ENCODE results near the gene KCNE4.

KCNE4 gene

GRCh38 chr2:223042284-223042683 is 9.7 kb upstream of the KCNE4 start:
- H3K4me3 ChIP-seq (ENCODE audit: low read depth in 1 of 2, low read length in 2 of 2), result no peak overlapping the region

GRCh38 chr2:223042704-223043118 is 9.3 kb upstream of the KCNE4 start:
- Histone ChIP-seq H3K27ac (ENCODE audit: low read length) (no peak overlapping the region), H3K36me3 (ENCODE audit: control insufficient read depth in 1 of 2, insufficient read depth in 2 of 2, low read length in 2 of 2) (no peaks in the 10 kb centered on the region), H3K4me3 (ENCODE audit: low read depth in 1 of 2, low read length in 2 of 2) (no peak overlapping the region), H3K9me3 (ENCODE audit: control insufficient read depth in 1 of 2, low read length in 2 of 2) (no peaks in the 10 kb centered on the region), H3K4me1 (ENCODE audit: control insufficient read depth in 1 of 2, insufficient read depth in 2 of 2, low read length in 2 of 2) (peaks cover 0 to 4% of the 10 kb centered on the region in 2 donors), H3K27me3 (ENCODE audit: low read depth, low read length) (no peaks in the 10 kb centered on the region)

More at GRCh38 chr2:223042284-223042683, 9.7 kb upstream of the KCNE4 start:
- Histone ChIP-seq H3K27ac (ENCODE audit: low read length) (no peak overlapping the region), H3K4me1 (ENCODE audit: control insufficient read depth in 1 of 2, insufficient read depth in 2 of 2, low read length in 2 of 2) (peaks cover 0 to 4% of the 10 kb centered on the region in 2 donors), H3K36me3 (ENCODE audit: control insufficient read depth in 1 of 2, insufficient read depth in 2 of 2, low read length in 2 of 2) (no peaks in the 10 kb centered on the region), H3K9me3 (ENCODE audit: control insufficient read depth in 1 of 2, low read length in 2 of 2) (no peaks in the 10 kb centered on the region), H3K27me3 (ENCODE audit: low read depth, low read length) (no peaks in the 10 kb centered on the region)

GRCh38 chr2:223043164-223043941 is 8.6 kb upstream of the KCNE4 start:
- no peak overlapping the region for H3K4me3 ChIP-seq (ENCODE audit: low read depth in 1 of 2, low read length in 2 of 2)
- no peaks in the 10 kb centered on the region for H3K9me3 ChIP-seq (ENCODE audit: control insufficient read depth in 1 of 2, low read length in 2 of 2)
- H3K36me3 ChIP-seq (ENCODE audit: control insufficient read depth in 1 of 2, insufficient read depth in 2 of 2, low read length in 2 of 2), result no peaks in the 10 kb centered on the region
- no peak overlapping the region for H3K27ac ChIP-seq (ENCODE audit: low read length)
- peaks cover 0 to 4% of the 10 kb centered on the region in 2 donors for H3K4me1 ChIP-seq (ENCODE audit: control insufficient read depth in 1 of 2, insufficient read depth in 2 of 2, low read length in 2 of 2)
- no peaks in the 10 kb centered on the region for H3K27me3 ChIP-seq (ENCODE audit: low read depth, low read length)

GRCh38 chr2:223044092-223044836 is 7.7 kb upstream of the KCNE4 start:
- H3K4me1 ChIP-seq (ENCODE audit: control insufficient read depth in 1 of 2, insufficient read depth in 2 of 2, low read length in 2 of 2), result peaks cover 0 to 4% of the 10 kb centered on the region in 2 donors
- H3K9me3 ChIP-seq (ENCODE audit: control insufficient read depth in 1 of 2, low read length in 2 of 2), result no peaks in the 10 kb centered on the region
- H3K27ac ChIP-seq (ENCODE audit: low read length), result no peak overlapping the region
- H3K27me3 ChIP-seq (ENCODE audit: low read depth, low read length), result no peaks in the 10 kb centered on the region
- no peaks in the 10 kb centered on the region for H3K36me3 ChIP-seq (ENCODE audit: control insufficient read depth in 1 of 2, insufficient read depth in 2 of 2, low read length in 2 of 2)
- H3K4me3 ChIP-seq (ENCODE audit: low read depth in 1 of 2, low read length in 2 of 2), result no peak overlapping the region

GRCh38 chr2:223044916-223045700 is 6.9 kb upstream of the KCNE4 start:
- Histone ChIP-seq H3K36me3 (ENCODE audit: control insufficient read depth in 1 of 2, insufficient read depth in 2 of 2, low read length in 2 of 2) (no peaks in the 10 kb centered on the region), H3K4me1 (ENCODE audit: control insufficient read depth in 1 of 2, insufficient read depth in 2 of 2, low read length in 2 of 2) (peaks cover 0 to 4% of the 10 kb centered on the region in 2 donors), H3K9me3 (ENCODE audit: control insufficient read depth in 1 of 2, low read length in 2 of 2) (no peaks in the 10 kb centered on the region), H3K27ac (ENCODE audit: low read length) (no peak overlapping the region), H3K27me3 (ENCODE audit: low read depth, low read length) (no peaks in the 10 kb centered on the region), H3K4me3 (ENCODE audit: low read depth in 1 of 2, low read length in 2 of 2) (no peak overlapping the region)

GRCh38 chr2:223046470-223047040 is 5.4 kb upstream of the KCNE4 start:
- H3K9me3 ChIP-seq (ENCODE audit: control insufficient read depth in 1 of 2, low read length in 2 of 2), result no peaks in the 10 kb centered on the region
- no peak overlapping the region for H3K27ac ChIP-seq (ENCODE audit: low read length)
- H3K36me3 ChIP-seq (ENCODE audit: control insufficient read depth in 1 of 2, insufficient read depth in 2 of 2, low read length in 2 of 2), result no peaks in the 10 kb centered on the region
- no peak overlapping the region for H3K4me3 ChIP-seq (ENCODE audit: low read depth in 1 of 2, low read length in 2 of 2)
- H3K27me3 ChIP-seq (ENCODE audit: low read depth, low read length), result no peaks in the 10 kb centered on the region
- peaks cover 0 to 14% of the 10 kb centered on the region in 2 donors for H3K4me1 ChIP-seq (ENCODE audit: control insufficient read depth in 1 of 2, insufficient read depth in 2 of 2, low read length in 2 of 2)

- Histone ChIP-seq H3K27ac (ENCODE audit: low read length) (peak overlapping the region; percentile 42), H3K4me3 (ENCODE audit: low read depth in 1 of 2, low read length in 2 of 2) (no peak overlapping the region)
Measured at GRCh38 chr2:223047260-223047761, 4.7 kb upstream of the KCNE4 start.

GRCh38 chr2:223048519-223048918 is 3.5 kb upstream of the KCNE4 start:
- no peaks in the 10 kb centered on the region for H3K9me3 ChIP-seq (ENCODE audit: control insufficient read depth in 1 of 2, low read length in 2 of 2)
- no peaks in the 10 kb centered on the region for H3K27me3 ChIP-seq (ENCODE audit: low read depth, low read length)
- H3K4me1 ChIP-seq (ENCODE audit: control insufficient read depth in 1 of 2, insufficient read depth in 2 of 2, low read length in 2 of 2), result peaks cover 0 to 10% of the 10 kb centered on the region in 2 donors
- no peak overlapping the region for H3K27ac ChIP-seq (ENCODE audit: low read length)
- no peaks in the 10 kb centered on the region for H3K36me3 ChIP-seq (ENCODE audit: control insufficient read depth in 1 of 2, insufficient read depth in 2 of 2, low read length in 2 of 2)
- H3K4me3 ChIP-seq (ENCODE audit: low read depth in 1 of 2, low read length in 2 of 2), result no peak overlapping the region

More at GRCh38 chr2:223047260-223047761, 4.7 kb upstream of the KCNE4 start:
- peaks cover 0 to 14% of the 10 kb centered on the region in 2 donors for H3K4me1 ChIP-seq (ENCODE audit: control insufficient read depth in 1 of 2, insufficient read depth in 2 of 2, low read length in 2 of 2)
- H3K36me3 ChIP-seq (ENCODE audit: control insufficient read depth in 1 of 2, insufficient read depth in 2 of 2, low read length in 2 of 2), result no peaks in the 10 kb centered on the region
- no peaks in the 10 kb centered on the region for H3K27me3 ChIP-seq (ENCODE audit: low read depth, low read length)
- H3K9me3 ChIP-seq (ENCODE audit: control insufficient read depth in 1 of 2, low read length in 2 of 2), result no peaks in the 10 kb centered on the region

GRCh38 chr2:223049356-223049755 is 2.6 kb upstream of the KCNE4 start:
- H3K27me3 ChIP-seq (ENCODE audit: low read depth, low read length), result no peaks in the 10 kb centered on the region
- no peak overlapping the region for H3K27ac ChIP-seq (ENCODE audit: low read length)
- no peaks in the 10 kb centered on the region for H3K9me3 ChIP-seq (ENCODE audit: control insufficient read depth in 1 of 2, low read length in 2 of 2)
- peaks cover 0 to 10% of the 10 kb centered on the region in 2 donors for H3K4me1 ChIP-seq (ENCODE audit: control insufficient read depth in 1 of 2, insufficient read depth in 2 of 2, low read length in 2 of 2)
- H3K36me3 ChIP-seq (ENCODE audit: control insufficient read depth in 1 of 2, insufficient read depth in 2 of 2, low read length in 2 of 2), result no peaks in the 10 kb centered on the region
- H3K4me3 ChIP-seq (ENCODE audit: low read depth in 1 of 2, low read length in 2 of 2), result no peak overlapping the region

GRCh38 chr2:223050188-223050587 is 1.8 kb upstream of the KCNE4 start:
- Histone ChIP-seq H3K27ac (ENCODE audit: low read length) (no peak overlapping the region), H3K4me1 (ENCODE audit: control insufficient read depth in 1 of 2, insufficient read depth in 2 of 2, low read length in 2 of 2) (peaks cover 0 to 10% of the 10 kb centered on the region in 2 donors), H3K27me3 (ENCODE audit: low read depth, low read length) (no peaks in the 10 kb centered on the region), H3K36me3 (ENCODE audit: control insufficient read depth in 1 of 2, insufficient read depth in 2 of 2, low read length in 2 of 2) (no peaks in the 10 kb centered on the region), H3K4me3 (ENCODE audit: low read depth in 1 of 2, low read length in 2 of 2) (no peak overlapping the region), H3K9me3 (ENCODE audit: control insufficient read depth in 1 of 2, low read length in 2 of 2) (no peaks in the 10 kb centered on the region)
